ENCODE results near the gene RAB3C. TPM values are rescaled to one million over a fixed set of nuclear protein-coding genes. Genes with fewer than 3 reads are reported as not detected.
"Not testable (repeated sequence)": the region's sequence is repeated elsewhere in the genome, so short reads cannot be mapped to it uniquely, and the experiment has no call there.

Gene RAB3C
- total and polyA plus RNA-seq, 12 donors: 0.09 to 22.0 (median 6.1) TPM

- Histone ChIP-seq H3K27ac (no peak overlapping the region), H3K27me3 (peaks cover 17% of the 10 kb centered on the region), H3K36me3 (replicated peaks in 1 of 2) (no peaks in the 10 kb centered on the region), H3K9me3 (replicated peaks in 1 of 3) (no peaks in the 10 kb centered on the region), H3K4me3 (peak overlapping the region in 2 of 4 donors; percentile 54 to 59), H3K4me1 (replicated peaks in 1 of 2) (peaks cover 11 to 16% of the 10 kb centered on the region in 2 donors)
- peak in 2 of 7 donors; percentile 6 to 76 for DNase-seq
- WGBS, 4 donors: 0 to 4% (median 1%) methylated on average over 32 to 38 of the region's 38 CpGs
- TF ChIP-seq POLR2A (IDR thresholded peaks at IDR 0.05) (no peak), CTCF (IDR thresholded peaks at IDR 0.05) (no peak)
- intact Hi-C loops (cut with DNase I): no loop called here
Measured at GRCh38 chr5:58582019-58582802, 664 bp upstream of the RAB3C start.

GRCh38 chr5:58595952-58596351 is 13.1 kb downstream of the RAB3C start:
- no peak overlapping the region for H3K4me3 ChIP-seq
- H3K36me3 ChIP-seq (replicated peaks in 1 of 2): no peaks in the 10 kb centered on the region
- TF ChIP-seq POLR2A (IDR thresholded peaks at IDR 0.05) (no peak), CTCF (IDR thresholded peaks at IDR 0.05) (no peak)
- intact Hi-C loops (cut with DNase I): no loop called here
- H3K27me3 ChIP-seq: no peaks in the 10 kb centered on the region
- no peak overlapping the region for H3K27ac ChIP-seq
- DNase-seq: no peak
- H3K9me3 ChIP-seq (replicated peaks in 1 of 3): no peaks in the 10 kb centered on the region
- H3K4me1 ChIP-seq (replicated peaks in 1 of 2): no peaks in the 10 kb centered on the region

- TF ChIP-seq CTCF (IDR thresholded peaks at IDR 0.05) (no peak), POLR2A (IDR thresholded peaks at IDR 0.05) (no peak)
- WGBS, 4 donors: 86 to 100% (median 92%) methylated on average over 1 of the region's 1 CpG
- no peak for DNase-seq
Measured at GRCh38 chr5:58598440-58598839, 15.6 kb downstream of the RAB3C start.

GRCh38 chr5:58599217-58599616 is 16.3 kb downstream of the RAB3C start:
- no peak for DNase-seq

More at GRCh38 chr5:58598440-58598839, 15.6 kb downstream of the RAB3C start:
- H3K4me1 ChIP-seq (replicated peaks in 1 of 2): no peaks in the 10 kb centered on the region
- no peaks in the 10 kb centered on the region for H3K36me3 ChIP-seq (replicated peaks in 1 of 2)
- no peak overlapping the region for H3K4me3 ChIP-seq
- H3K9me3 ChIP-seq (replicated peaks in 1 of 3): no peaks in the 10 kb centered on the region
- intact Hi-C loops (cut with DNase I): no loop called here
- no peaks in the 10 kb centered on the region for H3K27me3 ChIP-seq
- H3K27ac ChIP-seq: no peak overlapping the region

GRCh38 chr5:58600613-58601012 is 17.7 kb downstream of the RAB3C start:
- WGBS, 4 donors: 32 to 45% (median 39%) methylated on average over 2 of the region's 2 CpGs
- H3K9me3 ChIP-seq (replicated peaks in 1 of 3); H3K27ac ChIP-seq; H3K27me3 ChIP-seq; H3K4me3 ChIP-seq; intact Hi-C loops (cut with DNase I); H3K4me1 ChIP-seq (replicated peaks in 1 of 2); H3K36me3 ChIP-seq (replicated peaks in 1 of 2); DNase-seq: not testable (repeated sequence)

More at GRCh38 chr5:58599217-58599616, 16.3 kb downstream of the RAB3C start:
- Histone ChIP-seq H3K27me3 (no peaks in the 10 kb centered on the region), H3K27ac (no peak overlapping the region), H3K4me3 (no peak overlapping the region), H3K4me1 (replicated peaks in 1 of 2) (no peaks in the 10 kb centered on the region), H3K9me3 (replicated peaks in 1 of 3) (no peaks in the 10 kb centered on the region), H3K36me3 (replicated peaks in 1 of 2) (no peaks in the 10 kb centered on the region)
- WGBS, 4 donors: 78 to 88% (median 81%) methylated on average over 1 of the region's 1 CpG
- intact Hi-C loops (cut with DNase I): no loop called here
- TF ChIP-seq POLR2A (IDR thresholded peaks at IDR 0.05) (no peak), CTCF (IDR thresholded peaks at IDR 0.05) (no peak)

- H3K4me3 ChIP-seq; DNase-seq; H3K9me3 ChIP-seq (replicated peaks in 1 of 3); H3K27ac ChIP-seq; intact Hi-C loops (cut with DNase I); H3K4me1 ChIP-seq (replicated peaks in 1 of 2); H3K27me3 ChIP-seq; H3K36me3 ChIP-seq (replicated peaks in 1 of 2): not testable (repeated sequence)
- 77 to 91% (median 87%) methylated on average over 4 of the region's 4 CpGs for WGBS, 4 donors
Measured at GRCh38 chr5:58602889-58603288, 20.0 kb downstream of the RAB3C start.
